ENCODE data around the gene HMCN2.

Gene HMCN2

DNA sequence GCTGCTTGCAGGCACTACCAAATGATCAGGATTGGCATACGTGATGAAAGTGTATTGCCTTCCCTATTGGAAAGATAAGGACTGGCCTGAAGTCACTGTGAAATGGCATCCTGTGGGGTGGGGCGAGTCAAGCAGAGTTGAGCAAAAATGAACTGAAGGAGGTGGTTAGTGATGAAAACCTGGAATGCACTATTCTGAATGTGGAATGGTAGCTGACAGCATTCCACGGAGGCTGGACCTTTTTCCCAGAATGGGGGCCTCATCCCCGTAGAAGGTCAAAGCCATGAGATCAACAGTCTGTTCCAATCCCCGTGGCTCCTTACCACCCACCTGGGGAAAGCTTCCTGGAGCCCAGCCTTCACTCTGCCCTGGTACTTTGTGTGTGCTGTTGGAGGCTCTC lies 216.9 kb downstream of the HMCN2 start:
- DNase-seq (ENCODE audit: low read depth) = no peak
- no peak overlapping the region for H3K4me3 ChIP-seq (ENCODE audit: control insufficient read depth, low read depth, low read length)
- no peak for TF ChIP-seq CTCF (conservative IDR thresholded peaks at IDR 0.05; ENCODE audit: control insufficient read depth, insufficient read depth, low read depth, low read length)

DNA sequence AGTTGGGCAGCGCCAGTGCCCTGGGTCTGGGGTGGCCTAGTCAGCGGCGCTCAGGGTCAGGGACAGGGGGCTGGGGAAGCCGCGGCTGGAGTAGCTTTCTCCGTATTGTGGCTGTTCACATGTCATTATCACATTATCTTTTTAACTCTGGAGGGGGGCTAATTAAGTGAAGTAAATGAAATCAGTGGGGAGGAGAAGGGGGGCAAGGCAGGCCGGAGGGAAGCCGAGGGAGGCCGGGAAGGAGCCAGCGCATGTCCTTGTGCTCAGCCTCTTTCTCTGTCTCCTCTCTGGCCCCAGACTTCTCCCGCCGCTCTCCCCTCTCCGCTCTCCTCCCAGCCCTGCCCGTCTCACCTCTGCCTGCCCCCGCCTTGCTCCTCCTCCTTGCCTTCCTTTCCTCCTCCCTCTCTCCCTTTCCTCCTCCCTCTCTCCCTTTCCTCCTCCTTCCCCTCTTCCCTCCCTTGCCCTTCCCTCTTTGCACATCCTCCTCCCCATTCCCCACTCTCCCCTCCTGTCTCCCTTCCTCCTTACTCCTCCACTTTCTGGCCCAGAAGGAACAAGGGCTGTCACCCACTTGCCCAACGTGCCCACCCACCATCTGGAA lies 217.9 kb downstream of the HMCN2 start:
- no peak for DNase-seq (ENCODE audit: low read depth)
- no peak overlapping the region for H3K4me3 ChIP-seq (ENCODE audit: control insufficient read depth, low read depth, low read length)
- TF ChIP-seq CTCF (conservative IDR thresholded peaks at IDR 0.05; ENCODE audit: control insufficient read depth, insufficient read depth, low read depth, low read length) = no peak

Data from fibroblast of mammary gland (primary cell).